Neural progenitor cell (in vitro differentiated cells): ENCODE measurements around the gene NCKAP5. TPM values are rescaled to one million over a fixed set of nuclear protein-coding genes. Genes with fewer than 3 reads are reported as not detected.

Experiments
- DNase-seq: peaks from one replicate; pipeline ENCODE4 v3.0.0-alpha.2; 2016; ENCODE audit warnings: low spot score
- H2AFZ ChIP-seq: fragments of 200-600 bp; sonication (generic); replicated peaks from 2 replicates; pipeline ENCODE4 v1.6.1; 2016; ENCODE audit warnings: antibody characterized with exemption
- H3F3A ChIP-seq: fragments of 200-600 bp; sonication (generic); 2 replicates; pipeline ENCODE4 v1.6.1; 2016; ENCODE audit warnings: antibody characterized with exemption, low read depth
- H3K27ac ChIP-seq: fragments of 200-600 bp; sonication (generic); 2 replicates; pipeline ENCODE4 v1.5.1; 2016; ENCODE audit warnings: mild to moderate bottlenecking
- H3K27me3 ChIP-seq: fragments of 200-600 bp; sonication (generic); 2 replicates; pipeline ENCODE4 v1.6.1; 2016; ENCODE audit warnings: mild to moderate bottlenecking, moderate library complexity
- H3K36me3 ChIP-seq: fragments of 200-600 bp; sonication (generic); 2 replicates; pipeline ENCODE4 v1.5.1; 2016
- H3K4me1 ChIP-seq: fragments of 200-600 bp; sonication (generic); 2 replicates; pipeline ENCODE4 v1.6.1; 2016; ENCODE audit warnings: mixed run types
- H3K4me2 ChIP-seq: fragments of 200-600 bp; sonication (generic); 2 replicates; pipeline ENCODE4 v1.6.1; 2016
- H3K4me3 ChIP-seq: fragments of 200-600 bp; sonication (generic); 2 replicates; pipeline ENCODE4 v1.5.1; 2016
- H3K79me2 ChIP-seq: fragments of 200-600 bp; sonication (generic); 2 replicates; pipeline ENCODE4 v1.6.1; 2016; ENCODE audit warnings: low read depth
- H3K9ac ChIP-seq: fragments of 200-600 bp; sonication (generic); 2 replicates; pipeline ENCODE4 v1.6.1; 2016
- H3K9me3 ChIP-seq: fragments of 200-600 bp; sonication (generic); 2 replicates; pipeline ENCODE4 v1.5.1; 2016; ENCODE audit warnings: low read depth
- H4K20me1 ChIP-seq: fragments of 200-600 bp; sonication (generic); 2 replicates; pipeline ENCODE4 v1.6.1; 2016; ENCODE audit warnings: low read depth
- H3K27ac Mint-ChIP-seq: 3 replicates; pipeline ENCODE4 v1.8.0; 2021; ENCODE audit warnings: mixed read lengths
- H3K27me3 Mint-ChIP-seq: 2 replicates; pipeline ENCODE4 v1.8.0; 2022; ENCODE audit warnings: low read depth, mild to moderate bottlenecking, inconsistent platforms, moderate library complexity, mixed read lengths; ENCODE audit not compliant: insufficient read depth
- H3K36me3 Mint-ChIP-seq: 3 replicates; pipeline ENCODE4 v1.8.0; 2021; ENCODE audit warnings: mixed read lengths
- H3K4me1 Mint-ChIP-seq: 3 replicates; pipeline ENCODE4 v1.8.0; 2021; ENCODE audit warnings: mixed read lengths
- H3K4me3 Mint-ChIP-seq: 3 replicates; pipeline ENCODE4 v1.8.0; 2021; ENCODE audit warnings: mild to moderate bottlenecking, moderate library complexity, mixed read lengths
- H3K9me3 Mint-ChIP-seq: 3 replicates; pipeline ENCODE4 v1.8.0; 2020; ENCODE audit warnings: mixed read lengths
- CTCF ChIP-seq: fragments of 200-600 bp; sonication (generic); IDR thresholded peaks from 2 replicates; pipeline ENCODE4 v1.5.1; 2017; ENCODE audit warnings: antibody characterized with exemption, mild to moderate bottlenecking
- EZH2 ChIP-seq: fragments of 200-600 bp; sonication (generic); IDR thresholded peaks from 2 replicates; pipeline ENCODE4 v1.6.1; 2017; ENCODE audit warnings: antibody characterized with exemption, mild to moderate bottlenecking, moderate library complexity
- EZH2phosphoT487 ChIP-seq: fragments of 200-600 bp; sonication (generic); IDR thresholded peaks from 2 replicates; pipeline ENCODE4 v1.6.1; 2017; ENCODE audit warnings: antibody characterized with exemption
- total RNA-seq: library from RNA; depleted of rRNA; stranded (reverse); fragments of >200 nt; gene quantifications from 2 replicates; pipeline ENCODE4 v1.2.3, GENCODE V29; 2015; ENCODE audit warnings: low replicate concordance

NCKAP5 gene
- total RNA-seq, 1 donor from 2014 or later: 0.47 TPM

- Mint-ChIP-seq H3K27ac (no peak overlapping the region), H3K4me1 (peaks cover 3% of the 10 kb centered on the region), H3K36me3 (no peaks in the 10 kb centered on the region), H3K9me3 (no peaks in the 10 kb centered on the region), H3K27me3 (no peaks in the 10 kb centered on the region), H3K4me3 (no peak overlapping the region)
- no peaks in the 10 kb centered on the region for H3K36me3 ChIP-seq
- no peak overlapping the region for H3K4me2 ChIP-seq
- no peaks in the 10 kb centered on the region for H3F3A ChIP-seq
- no peak overlapping the region for H3K4me3 ChIP-seq
- H2AFZ ChIP-seq: no peak overlapping the region
- no peaks in the 10 kb centered on the region for H3K79me2 ChIP-seq
- H4K20me1 ChIP-seq: no peaks in the 10 kb centered on the region
- DNase-seq: no peak
- H3K9ac ChIP-seq: no peak overlapping the region
- H3K4me1 ChIP-seq: no peaks in the 10 kb centered on the region
- H3K9me3 ChIP-seq: no peaks in the 10 kb centered on the region
- no peak overlapping the region for H3K27ac ChIP-seq
- no peaks in the 10 kb centered on the region for H3K27me3 ChIP-seq
- no peak for TF ChIP-seq CTCF
- no peak for TF ChIP-seq EZH2
- TF ChIP-seq EZH2phosphoT487: no peak
Observed at GRCh38 chr2:133241224-133241571, 327.1 kb downstream of the NCKAP5 start.

- Mint-ChIP-seq H3K27ac (no peak overlapping the region), H3K4me1 (peaks cover 3% of the 10 kb centered on the region), H3K36me3 (no peaks in the 10 kb centered on the region), H3K4me3 (no peak overlapping the region), H3K27me3 (no peaks in the 10 kb centered on the region), H3K9me3 (no peaks in the 10 kb centered on the region)
- no peak overlapping the region for H3K4me3 ChIP-seq
- no peaks in the 10 kb centered on the region for H3K27me3 ChIP-seq
- H3K9me3 ChIP-seq: no peaks in the 10 kb centered on the region
- DNase-seq: no peak
- no peak overlapping the region for H3K27ac ChIP-seq
- no peak overlapping the region for H3K9ac ChIP-seq
- H4K20me1 ChIP-seq: no peaks in the 10 kb centered on the region
- no peak for TF ChIP-seq EZH2
- no peak for TF ChIP-seq EZH2phosphoT487
- TF ChIP-seq CTCF: no peak
- no peaks in the 10 kb centered on the region for H3K4me1 ChIP-seq
- no peaks in the 10 kb centered on the region for H3K79me2 ChIP-seq
- H2AFZ ChIP-seq: no peak overlapping the region
- no peaks in the 10 kb centered on the region for H3F3A ChIP-seq
- no peak overlapping the region for H3K4me2 ChIP-seq
- no peaks in the 10 kb centered on the region for H3K36me3 ChIP-seq
Observed at GRCh38 chr2:133240491-133241223, 327.6 kb downstream of the NCKAP5 start.

DNA sequence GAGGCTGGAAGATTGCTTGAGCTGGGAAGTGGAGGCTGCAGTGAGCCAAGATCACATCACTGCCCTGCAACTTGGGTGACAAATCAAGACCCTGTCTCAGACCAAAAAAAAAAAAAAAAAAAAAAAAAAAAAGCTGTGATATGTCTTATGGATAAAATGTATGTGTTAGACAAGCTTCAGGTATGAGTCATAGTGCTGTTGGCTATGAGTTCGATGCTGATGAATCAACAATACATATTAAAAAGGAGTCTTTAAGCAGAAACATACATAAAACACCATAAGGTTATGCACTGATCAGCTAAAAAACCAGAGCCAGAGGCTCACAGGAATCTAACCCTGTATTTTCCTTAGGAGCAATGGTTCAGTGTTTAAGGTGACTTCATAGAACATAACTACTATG is 332.3 kb downstream of the NCKAP5 start:
- H3K4me1 ChIP-seq: no peaks in the 10 kb centered on the region
- DNase-seq: no peak
- no peaks in the 10 kb centered on the region for H3K27me3 Mint-ChIP-seq
- no peaks in the 10 kb centered on the region for H3K36me3 ChIP-seq
- peaks cover under 1% of the 10 kb centered on the region for H3K4me1 Mint-ChIP-seq
- no peaks in the 10 kb centered on the region for H4K20me1 ChIP-seq
- H3K27me3 ChIP-seq: no peaks in the 10 kb centered on the region
- no peak overlapping the region for H3K9ac ChIP-seq
- H3K27ac Mint-ChIP-seq: no peak overlapping the region
- no peak overlapping the region for H3K4me3 Mint-ChIP-seq
- H3K27ac ChIP-seq: no peak overlapping the region
- TF ChIP-seq EZH2: no peak
- no peak for TF ChIP-seq EZH2phosphoT487
- no peak for TF ChIP-seq CTCF
- no peaks in the 10 kb centered on the region for H3K9me3 ChIP-seq
- no peak overlapping the region for H3K4me3 ChIP-seq
- H3K4me2 ChIP-seq: no peak overlapping the region
- H3K36me3 Mint-ChIP-seq: no peaks in the 10 kb centered on the region
- no peaks in the 10 kb centered on the region for H3K79me2 ChIP-seq
- H3F3A ChIP-seq: no peaks in the 10 kb centered on the region
- H3K9me3 Mint-ChIP-seq: no peaks in the 10 kb centered on the region
- H2AFZ ChIP-seq: no peak overlapping the region
